ENCODE results near the gene UCP3. TPM values are rescaled to one million over a fixed set of nuclear protein-coding genes. Genes with fewer than 3 reads are reported as not detected.

UCP3 gene
- total and polyA plus RNA-seq, 10 of the 15 experiments (the other 5 are each of a cell fraction or from before 2014, with no cell fraction given) = 0.02 to 1.9 (median 0.94) TPM

DNA sequence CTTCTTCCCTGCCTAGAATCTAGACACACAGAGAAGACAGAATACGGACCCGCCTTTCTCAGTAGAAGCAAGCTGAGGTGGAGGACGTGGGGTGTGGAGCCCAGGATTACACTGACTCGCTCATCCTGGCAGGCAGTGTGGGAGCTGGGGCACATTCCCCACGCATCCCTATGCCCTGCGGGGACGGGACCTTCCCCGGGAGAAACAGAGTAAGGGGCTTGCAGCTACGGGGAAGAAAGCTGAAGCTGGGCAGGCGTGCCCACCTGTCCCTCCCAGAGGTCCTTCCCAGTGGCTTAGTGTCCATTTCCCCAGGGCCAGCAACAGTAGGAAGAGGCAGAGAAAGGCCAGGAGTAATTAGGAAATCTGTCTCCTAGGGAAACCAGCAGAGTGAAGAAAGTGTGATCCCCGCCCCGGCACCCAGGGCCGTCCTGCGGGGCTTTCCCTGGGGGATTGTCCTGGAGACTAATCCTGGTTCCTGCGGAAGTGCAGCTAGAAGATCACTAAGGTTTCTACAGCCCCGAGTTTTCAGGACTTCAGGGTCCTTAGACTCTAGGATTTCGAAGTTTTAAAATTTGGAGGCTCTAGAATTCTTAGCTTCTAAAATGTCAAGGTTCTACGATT, 50.3 kb downstream of the UCP3 start:
- intact Hi-C loops (cut with micrococcal nuclease; ENCODE audit: unreplicated experiment) = no loop called here
- in situ Hi-C loops (cut with MboI) = no loop called here
- SMC1A ChIA-PET (ENCODE audit: uncharacterized antibody, unreplicated experiment) = no interaction called here
- Histone ChIP-seq H3K4me3 (no peak overlapping the region), H3K79me2 (ENCODE audit: control insufficient read depth, insufficient read depth, low read length) (no peaks in the 10 kb centered on the region), H3K4me2 (ENCODE audit: control insufficient read depth, insufficient read depth) (no peak overlapping the region), H3K27ac (ENCODE audit: control insufficient read depth, insufficient read depth) (no peak overlapping the region), H2AFZ (ENCODE audit: control insufficient read depth, low read depth, low read length) (no peak overlapping the region), H3K36me3 (ENCODE audit: control insufficient read depth in 2 of 2, insufficient read depth in 2 of 2, low read length in 1 of 2) (no peaks in the 10 kb centered on the region), H3K27me3 (replicated peaks in 1 of 2; ENCODE audit: control insufficient read depth in 2 of 2, insufficient read depth in 2 of 2, low read length in 1 of 2) (no peaks in the 10 kb centered on the region), H3K9ac (ENCODE audit: control insufficient read depth, insufficient read depth, low read length) (no peak overlapping the region), H3K4me1 (ENCODE audit: control insufficient read depth, insufficient read depth, low read length) (no peaks in the 10 kb centered on the region), H3K9me3 (replicated peaks; ENCODE audit: control insufficient read depth, insufficient read depth, low read length) (no peaks in the 10 kb centered on the region), H4K20me1 (ENCODE audit: control insufficient read depth, insufficient read depth) (no peaks in the 10 kb centered on the region)
- ATAC-seq (no peak), FAIRE-seq (no peak), DNase-seq (ENCODE audit: low read depth, low spot score) (no peak)
- no TSS peak for BruUV-seq (replicated peaks)
- 73% methylated on average over 18 of the region's 18 CpGs for WGBS (ENCODE audit: insufficient coverage, insufficient replicate concordance, low lambda C conversion rate, missing lambda C conversion rate)
- RAD21 ChIA-PET (ENCODE audit: unreplicated experiment) = interaction anchor here (1.0 kb wide), 1 partner anchor 22 kb away, joined by 3 read pairs; no protein-coding TSS in a partner anchor
- CTCF ChIA-PET = interaction anchor here (1.4 kb wide), 1 partner anchor 297 kb away, joined by 4 read pairs; no protein-coding TSS in a partner anchor
- POLR2A ChIA-PET = no interaction called here
- TF ChIP-seq, protein P1, sequence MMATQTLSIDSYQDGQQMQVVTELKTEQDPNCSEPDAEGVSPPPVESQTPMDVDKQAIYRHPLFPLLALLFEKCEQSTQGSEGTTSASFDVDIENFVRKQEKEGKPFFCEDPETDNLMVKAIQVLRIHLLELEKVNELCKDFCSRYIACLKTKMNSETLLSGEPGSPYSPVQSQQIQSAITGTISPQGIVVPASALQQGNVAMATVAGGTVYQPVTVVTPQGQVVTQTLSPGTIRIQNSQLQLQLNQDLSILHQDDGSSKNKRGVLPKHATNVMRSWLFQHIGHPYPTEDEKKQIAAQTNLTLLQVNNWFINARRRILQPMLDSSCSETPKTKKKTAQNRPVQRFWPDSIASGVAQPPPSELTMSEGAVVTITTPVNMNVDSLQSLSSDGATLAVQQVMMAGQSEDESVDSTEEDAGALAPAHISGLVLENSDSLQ (IDR thresholded peaks at IDR 0.05) = no peak
- TF ChIP-seq, protein P2, sequence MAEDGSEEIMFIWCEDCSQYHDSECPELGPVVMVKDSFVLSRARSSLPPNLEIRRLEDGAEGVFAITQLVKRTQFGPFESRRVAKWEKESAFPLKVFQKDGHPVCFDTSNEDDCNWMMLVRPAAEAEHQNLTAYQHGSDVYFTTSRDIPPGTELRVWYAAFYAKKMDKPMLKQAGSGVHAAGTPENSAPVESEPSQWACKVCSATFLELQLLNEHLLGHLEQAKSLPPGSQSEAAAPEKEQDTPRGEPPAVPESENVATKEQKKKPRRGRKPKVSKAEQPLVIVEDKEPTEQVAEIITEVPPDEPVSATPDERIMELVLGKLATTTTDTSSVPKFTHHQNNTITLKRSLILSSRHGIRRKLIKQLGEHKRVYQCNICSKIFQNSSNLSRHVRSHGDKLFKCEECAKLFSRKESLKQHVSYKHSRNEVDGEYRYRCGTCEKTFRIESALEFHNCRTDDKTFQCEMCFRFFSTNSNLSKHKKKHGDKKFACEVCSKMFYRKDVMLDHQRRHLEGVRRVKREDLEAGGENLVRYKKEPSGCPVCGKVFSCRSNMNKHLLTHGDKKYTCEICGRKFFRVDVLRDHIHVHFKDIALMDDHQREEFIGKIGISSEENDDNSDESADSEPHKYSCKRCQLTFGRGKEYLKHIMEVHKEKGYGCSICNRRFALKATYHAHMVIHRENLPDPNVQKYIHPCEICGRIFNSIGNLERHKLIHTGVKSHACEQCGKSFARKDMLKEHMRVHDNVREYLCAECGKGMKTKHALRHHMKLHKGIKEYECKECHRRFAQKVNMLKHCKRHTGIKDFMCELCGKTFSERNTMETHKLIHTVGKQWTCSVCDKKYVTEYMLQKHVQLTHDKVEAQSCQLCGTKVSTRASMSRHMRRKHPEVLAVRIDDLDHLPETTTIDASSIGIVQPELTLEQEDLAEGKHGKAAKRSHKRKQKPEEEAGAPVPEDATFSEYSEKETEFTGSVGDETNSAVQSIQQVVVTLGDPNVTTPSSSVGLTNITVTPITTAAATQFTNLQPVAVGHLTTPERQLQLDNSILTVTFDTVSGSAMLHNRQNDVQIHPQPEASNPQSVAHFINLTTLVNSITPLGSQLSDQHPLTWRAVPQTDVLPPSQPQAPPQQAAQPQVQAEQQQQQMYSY (CRISPR knock-in tag; IDR thresholded peaks at IDR 0.05) = no peak
- TF ChIP-seq ZNF207 (IDR thresholded peaks at IDR 0.05; ENCODE audit: borderline replicate concordance) (no peak), SPI1 (IDR thresholded peaks at IDR 0.05; ENCODE audit: borderline replicate concordance, insufficient read depth, low read depth, low read length) (no peak), HDGF (IDR thresholded peaks at IDR 0.05) (no peak), RFX5 (IDR thresholded peaks at IDR 0.05; ENCODE audit: low read depth, low read length) (no peak), SIX5 (IDR thresholded peaks at IDR 0.05; ENCODE audit: low read depth, low read length, severe bottlenecking) (no peak), BMI1 (IDR thresholded peaks at IDR 0.05; ENCODE audit: borderline replicate concordance) (no peak), ZNF217 (IDR thresholded peaks at IDR 0.05) (no peak), ZSCAN29 (IDR thresholded peaks at IDR 0.05) (no peak), WRNIP1 (IDR thresholded peaks at IDR 0.05; ENCODE audit: borderline replicate concordance, low read depth, low read length) (no peak), KDM1A (IDR thresholded peaks at IDR 0.05; ENCODE audit: borderline replicate concordance) (no peak)
- TF ChIP-seq, protein P3, sequence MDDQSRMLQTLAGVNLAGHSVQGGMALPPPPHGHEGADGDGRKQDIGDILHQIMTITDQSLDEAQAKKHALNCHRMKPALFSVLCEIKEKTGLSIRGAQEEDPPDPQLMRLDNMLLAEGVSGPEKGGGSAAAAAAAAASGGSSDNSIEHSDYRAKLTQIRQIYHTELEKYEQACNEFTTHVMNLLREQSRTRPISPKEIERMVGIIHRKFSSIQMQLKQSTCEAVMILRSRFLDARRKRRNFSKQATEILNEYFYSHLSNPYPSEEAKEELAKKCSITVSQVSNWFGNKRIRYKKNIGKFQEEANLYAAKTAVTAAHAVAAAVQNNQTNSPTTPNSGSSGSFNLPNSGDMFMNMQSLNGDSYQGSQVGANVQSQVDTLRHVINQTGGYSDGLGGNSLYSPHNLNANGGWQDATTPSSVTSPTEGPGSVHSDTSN (IDR thresholded peaks at IDR 0.05; ENCODE audit: insufficient replicate concordance, low read depth, low read length) = no peak
- TF ChIP-seq, protein P4, sequence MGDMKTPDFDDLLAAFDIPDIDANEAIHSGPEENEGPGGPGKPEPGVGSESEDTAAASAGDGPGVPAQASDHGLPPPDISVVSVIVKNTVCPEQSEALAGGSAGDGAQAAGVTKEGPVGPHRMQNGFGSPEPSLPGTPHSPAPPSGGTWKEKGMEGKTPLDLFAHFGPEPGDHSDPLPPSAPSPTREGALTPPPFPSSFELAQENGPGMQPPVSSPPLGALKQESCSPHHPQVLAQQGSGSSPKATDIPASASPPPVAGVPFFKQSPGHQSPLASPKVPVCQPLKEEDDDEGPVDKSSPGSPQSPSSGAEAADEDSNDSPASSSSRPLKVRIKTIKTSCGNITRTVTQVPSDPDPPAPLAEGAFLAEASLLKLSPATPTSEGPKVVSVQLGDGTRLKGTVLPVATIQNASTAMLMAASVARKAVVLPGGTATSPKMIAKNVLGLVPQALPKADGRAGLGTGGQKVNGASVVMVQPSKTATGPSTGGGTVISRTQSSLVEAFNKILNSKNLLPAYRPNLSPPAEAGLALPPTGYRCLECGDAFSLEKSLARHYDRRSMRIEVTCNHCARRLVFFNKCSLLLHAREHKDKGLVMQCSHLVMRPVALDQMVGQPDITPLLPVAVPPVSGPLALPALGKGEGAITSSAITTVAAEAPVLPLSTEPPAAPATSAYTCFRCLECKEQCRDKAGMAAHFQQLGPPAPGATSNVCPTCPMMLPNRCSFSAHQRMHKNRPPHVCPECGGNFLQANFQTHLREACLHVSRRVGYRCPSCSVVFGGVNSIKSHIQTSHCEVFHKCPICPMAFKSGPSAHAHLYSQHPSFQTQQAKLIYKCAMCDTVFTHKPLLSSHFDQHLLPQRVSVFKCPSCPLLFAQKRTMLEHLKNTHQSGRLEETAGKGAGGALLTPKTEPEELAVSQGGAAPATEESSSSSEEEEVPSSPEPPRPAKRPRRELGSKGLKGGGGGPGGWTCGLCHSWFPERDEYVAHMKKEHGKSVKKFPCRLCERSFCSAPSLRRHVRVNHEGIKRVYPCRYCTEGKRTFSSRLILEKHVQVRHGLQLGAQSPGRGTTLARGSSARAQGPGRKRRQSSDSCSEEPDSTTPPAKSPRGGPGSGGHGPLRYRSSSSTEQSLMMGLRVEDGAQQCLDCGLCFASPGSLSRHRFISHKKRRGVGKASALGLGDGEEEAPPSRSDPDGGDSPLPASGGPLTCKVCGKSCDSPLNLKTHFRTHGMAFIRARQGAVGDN (IDR thresholded peaks at IDR 0.05) = no peak

All from GM12878 (cell line).